ENCODE results near the gene SEPTIN2.
"Not testable (repeated sequence)": the region's sequence is repeated elsewhere in the genome, so short reads cannot be mapped to it uniquely, and the experiment has no call there.

SEPTIN2 gene

GRCh38 chr2:241313543-241314095 lies 2.1 kb upstream of the SEPTIN2 start:
- no peak for DNase-seq (ENCODE audit: low read depth in 2 of 3, low spot score in 2 of 3)

DNA sequence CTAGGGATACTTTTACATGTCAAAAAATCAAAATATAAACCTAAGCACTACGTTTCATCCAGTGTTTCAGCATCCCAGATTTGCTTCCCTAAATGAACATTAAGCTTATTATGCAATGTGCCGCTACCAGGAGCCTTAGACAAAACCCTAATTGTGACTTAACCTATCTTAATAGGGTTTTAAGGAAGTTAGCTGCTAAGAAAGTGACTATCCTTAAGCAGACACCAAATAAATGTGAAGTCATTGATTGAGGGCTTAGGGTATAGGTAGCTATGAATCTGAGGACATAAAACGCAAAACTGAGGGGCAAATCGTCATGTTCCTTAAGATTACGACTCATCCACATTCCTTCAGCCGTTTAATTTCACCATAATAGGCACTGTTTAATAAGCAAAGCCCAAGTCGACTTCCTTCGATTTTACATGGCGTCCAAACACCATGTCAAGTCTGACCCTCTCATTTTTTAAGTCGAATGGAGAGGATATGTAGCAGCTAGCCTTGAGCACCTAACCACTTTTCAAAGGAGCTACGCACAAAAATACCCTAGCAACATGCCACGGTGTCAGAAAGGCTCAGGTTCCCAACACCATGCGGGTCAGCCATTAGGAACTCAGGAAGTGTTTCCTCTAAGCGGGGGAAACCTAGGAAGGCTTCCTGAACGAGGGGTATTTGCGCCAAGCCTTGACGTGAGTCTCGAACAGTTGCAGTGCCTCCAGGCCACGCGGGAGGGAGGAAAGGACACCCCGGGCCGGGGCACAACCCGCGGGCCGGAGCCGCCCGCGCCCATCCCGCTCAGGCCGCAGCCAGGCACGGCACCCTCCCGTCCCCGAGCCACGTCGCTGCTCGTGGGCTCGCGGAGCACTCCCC lies 1.3 kb upstream of the SEPTIN2 start:
- no peak for DNase-seq (ENCODE audit: low read depth in 2 of 3, low spot score in 2 of 3)

- peak; percentile 98 to 100 (median 99) for DNase-seq (ENCODE audit: low read depth in 2 of 3, low spot score in 2 of 3)
Measured at GRCh38 chr2:241315093-241315878, 439 bp upstream of the SEPTIN2 start, which contains the start of gene HDLBP. Gene HDLBP, minus strand, starts transcription at chr2:241315672. Its CDS starts 48,803 bp downstream, at chr2:241266869.

- no peak for DNase-seq (ENCODE audit: low read depth in 2 of 3, low spot score in 2 of 3)
Measured at GRCh38 chr2:241316825-241317224, 1.1 kb downstream of the SEPTIN2 start.

GRCh38 chr2:241317391-241317790 lies 1.7 kb downstream of the SEPTIN2 start:
- no peak for DNase-seq (ENCODE audit: low read depth in 2 of 3, low spot score in 2 of 3)

DNA sequence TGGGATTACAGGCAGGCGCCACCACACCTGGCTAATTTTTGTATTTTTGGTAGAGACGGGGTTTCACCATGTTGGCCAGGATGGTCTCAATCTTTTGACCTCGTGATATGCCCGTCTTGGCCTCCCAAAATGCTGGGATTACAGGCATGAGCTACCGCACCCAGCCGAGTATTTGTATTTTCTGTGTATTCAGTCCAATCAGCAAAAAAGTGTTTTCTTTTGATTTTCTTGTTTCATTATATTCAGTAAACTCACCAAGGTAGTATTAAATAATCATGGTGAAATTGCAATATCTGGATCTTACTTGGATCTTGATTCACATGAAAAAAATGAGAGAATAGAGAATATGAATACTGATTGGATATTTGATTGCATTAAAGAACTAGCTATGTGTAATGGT lies 3.1 kb downstream of the SEPTIN2 start:
- not testable (repeated sequence) for DNase-seq (ENCODE audit: low read depth in 2 of 3, low spot score in 2 of 3)

GRCh38 chr2:241320394-241320793 lies 4.7 kb downstream of the SEPTIN2 start:
- no peak for DNase-seq (ENCODE audit: low read depth in 2 of 3, low spot score in 2 of 3)

GRCh38 chr2:241321033-241321432 lies 5.3 kb downstream of the SEPTIN2 start:
- no peak for DNase-seq (ENCODE audit: low read depth in 2 of 3, low spot score in 2 of 3)

- no peak for DNase-seq (ENCODE audit: low read depth in 2 of 3, low spot score in 2 of 3)
Measured at GRCh38 chr2:241321886-241322285, 6.2 kb downstream of the SEPTIN2 start.

- DNase-seq (ENCODE audit: low read depth in 2 of 3, low spot score in 2 of 3), result no peak
Measured at GRCh38 chr2:241323778-241324177, 8.1 kb downstream of the SEPTIN2 start.

DNA sequence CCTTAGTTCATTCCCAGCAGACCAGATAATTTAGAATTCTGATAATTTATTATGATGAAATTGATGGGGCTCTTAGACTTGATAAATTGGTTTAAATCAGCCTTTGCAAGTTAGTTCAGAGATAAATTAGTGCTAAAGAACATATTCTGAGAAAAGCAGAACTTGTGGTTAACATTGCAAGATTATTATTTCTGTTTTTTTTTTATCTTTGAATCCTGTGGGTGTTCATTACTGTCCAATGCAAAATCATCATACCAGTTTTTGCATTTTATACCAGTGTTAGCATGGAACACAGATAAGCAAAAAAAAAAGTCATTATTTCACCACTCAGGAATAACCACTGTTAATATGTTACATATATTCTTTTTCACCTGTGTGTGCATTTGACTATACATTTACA lies 9.1 kb downstream of the SEPTIN2 start:
- DNase-seq (ENCODE audit: low read depth in 2 of 3, low spot score in 2 of 3), result no peak

- DNase-seq (ENCODE audit: low read depth in 2 of 3, low spot score in 2 of 3), result no peak
Measured at GRCh38 chr2:241325257-241325656, 9.5 kb downstream of the SEPTIN2 start.

DNA sequence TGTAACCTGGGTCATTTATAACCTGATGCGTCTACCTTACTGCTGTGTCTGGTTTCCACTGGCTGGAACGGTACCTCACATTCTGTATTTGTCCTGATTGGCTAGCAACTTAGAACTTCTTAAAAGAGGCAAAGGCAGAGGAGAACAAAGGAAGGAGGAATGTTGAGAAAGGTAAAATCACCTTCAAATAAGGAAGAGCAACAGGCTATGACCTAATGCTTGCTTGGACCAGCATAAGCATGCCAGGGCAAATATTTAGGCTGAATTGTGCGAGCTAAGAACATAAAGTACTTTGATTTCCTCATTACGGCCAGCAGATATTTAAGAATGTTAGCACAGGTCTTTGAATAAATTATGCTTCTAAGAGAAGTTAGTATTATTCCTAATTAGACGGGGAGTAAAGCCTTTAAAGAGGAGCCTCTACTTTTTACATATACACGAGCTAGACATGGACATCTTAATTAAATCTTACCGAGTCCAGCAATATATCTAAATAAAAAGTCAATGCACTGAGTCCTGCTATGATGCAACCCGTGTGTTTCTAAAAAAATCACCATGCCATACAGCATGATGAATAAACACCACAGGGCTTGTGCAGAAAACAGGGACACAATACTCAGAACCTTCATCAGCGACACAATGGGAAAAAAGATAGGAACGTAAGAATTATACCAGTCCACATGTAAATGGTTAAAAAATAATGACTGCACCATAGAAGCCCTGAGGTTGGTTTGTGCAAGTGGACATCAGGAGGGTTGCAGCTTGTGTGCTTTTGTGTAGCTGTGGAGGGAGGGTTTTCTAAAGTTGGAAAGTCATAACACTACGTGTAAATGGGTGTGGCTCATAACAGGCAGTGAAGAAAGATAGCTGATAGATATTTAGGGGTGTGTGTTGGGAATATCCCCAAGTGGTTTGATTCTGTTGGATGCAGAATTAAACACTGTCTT lies 14.2 kb downstream of the SEPTIN2 start:
- DNase-seq (ENCODE audit: low read depth in 2 of 3, low spot score in 2 of 3), result no peak

DNA sequence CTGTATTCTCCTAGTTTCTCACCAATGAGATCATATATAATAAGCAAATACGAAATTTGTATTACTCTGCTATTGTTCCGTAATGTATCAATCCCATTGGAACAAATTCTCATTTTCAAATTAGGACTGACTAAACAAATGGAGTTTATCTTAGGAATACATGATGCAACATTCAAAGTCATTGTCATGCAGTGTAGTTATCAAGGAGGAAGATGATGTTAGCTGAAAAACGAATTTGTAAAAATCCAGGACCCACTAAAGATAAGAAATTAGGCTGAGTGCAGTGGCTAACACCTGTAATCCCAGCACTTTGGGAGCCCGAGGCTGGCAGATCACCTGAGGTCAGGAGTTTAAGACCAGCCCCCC lies 14.9 kb downstream of the SEPTIN2 start:
- no peak for DNase-seq (ENCODE audit: low read depth in 2 of 3, low spot score in 2 of 3)

- DNase-seq (ENCODE audit: low read depth in 2 of 3, low spot score in 2 of 3), result no peak
Measured at GRCh38 chr2:241334813-241335212, 19.1 kb downstream of the SEPTIN2 start.

GRCh38 chr2:241339839-241340630 lies 24.3 kb downstream of the SEPTIN2 start:
- no peak for DNase-seq (ENCODE audit: low read depth in 2 of 3, low spot score in 2 of 3)

DNA sequence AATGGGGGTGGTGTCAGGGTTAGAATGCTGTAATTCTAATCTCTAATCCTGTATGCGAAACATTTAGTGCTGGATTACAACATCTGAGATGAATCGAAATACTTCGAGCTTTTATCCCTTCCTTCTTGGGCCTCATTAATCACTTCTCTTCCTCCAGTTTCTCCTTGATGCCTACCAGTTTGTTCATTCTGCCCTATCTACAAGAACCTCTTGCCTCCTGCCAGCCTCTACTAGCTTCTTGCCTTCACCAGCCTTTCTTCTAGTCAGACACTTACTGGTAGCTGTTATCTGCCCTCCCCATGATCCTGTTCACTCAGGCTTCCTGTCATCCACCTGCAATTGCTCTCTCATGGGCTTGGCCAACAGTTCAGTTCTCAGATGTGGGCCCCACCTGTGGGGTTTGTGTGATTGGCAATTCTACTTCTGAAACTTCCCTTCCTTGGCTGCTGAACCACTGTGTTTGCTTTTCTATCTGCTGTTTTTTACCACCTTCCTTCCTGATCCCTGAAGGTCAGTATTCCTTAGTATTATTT lies 25.0 kb downstream of the SEPTIN2 start:
- no peak for DNase-seq (ENCODE audit: low read depth in 2 of 3, low spot score in 2 of 3)

GRCh38 chr2:241344925-241345651 lies 29.4 kb downstream of the SEPTIN2 start:
- DNase-seq (ENCODE audit: low read depth in 2 of 3, low spot score in 2 of 3), result no peak

DNA sequence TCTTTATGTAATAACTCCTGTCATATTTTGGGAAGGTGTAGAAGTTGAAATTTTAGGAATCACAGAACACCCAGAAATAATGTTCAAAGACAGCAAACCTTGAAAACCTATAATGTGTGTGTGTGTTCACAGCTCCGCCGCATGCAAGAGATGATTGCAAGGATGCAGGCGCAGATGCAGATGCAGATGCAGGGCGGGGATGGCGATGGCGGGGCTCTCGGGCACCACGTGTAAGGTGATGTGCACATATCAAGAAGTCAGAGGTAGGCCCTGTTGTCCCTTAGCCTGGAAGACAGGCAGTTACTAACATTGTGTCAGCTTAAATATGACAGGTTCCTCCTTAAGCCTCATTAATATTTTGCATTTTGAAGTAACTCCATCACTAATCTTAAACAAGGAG lies 34.2 kb downstream of the SEPTIN2 start:
- DNase-seq (ENCODE audit: low read depth in 2 of 3, low spot score in 2 of 3), result no peak
